Measurements from ENCODE around the gene BRPF1.

Gene BRPF1

DNA sequence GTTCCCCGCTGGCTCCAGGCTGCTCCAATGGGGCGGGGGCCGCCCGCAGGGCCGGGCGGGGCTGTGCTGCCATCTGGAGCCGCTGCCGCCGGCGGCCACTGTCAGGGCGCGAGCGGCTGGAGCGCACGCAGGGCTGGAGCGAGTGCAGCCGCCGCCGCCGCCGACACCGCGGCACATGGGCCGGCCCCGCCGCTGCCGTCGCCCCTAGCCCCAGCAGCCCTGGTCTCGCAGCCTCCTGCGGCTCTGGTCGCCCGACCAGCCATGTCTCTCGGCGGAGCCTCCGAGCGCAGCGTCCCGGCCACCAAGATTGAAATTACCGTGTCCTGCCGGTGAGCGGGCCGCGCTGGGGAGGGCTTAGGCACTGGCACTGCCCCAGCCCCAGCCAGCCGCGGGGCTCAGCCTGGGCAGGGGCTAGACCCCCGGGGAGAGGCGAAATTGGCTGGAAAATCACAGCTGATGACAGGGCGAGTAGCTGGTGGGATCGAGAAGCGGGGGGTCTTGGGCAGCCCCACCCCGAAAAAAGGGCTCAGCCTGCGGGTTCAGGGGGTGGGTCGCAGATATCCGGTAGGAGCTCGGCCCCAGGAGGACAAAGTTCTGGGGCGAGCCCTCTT, 27.7 kb upstream of the BRPF1 start, which contains the start of gene CPNE9:
TSS of gene CPNE9 (plus strand) at position 98 of the 611 bp plus-strand sequence. CDS start at position 262, 164 bp downstream.
- no peak for DNase-seq

DNA sequence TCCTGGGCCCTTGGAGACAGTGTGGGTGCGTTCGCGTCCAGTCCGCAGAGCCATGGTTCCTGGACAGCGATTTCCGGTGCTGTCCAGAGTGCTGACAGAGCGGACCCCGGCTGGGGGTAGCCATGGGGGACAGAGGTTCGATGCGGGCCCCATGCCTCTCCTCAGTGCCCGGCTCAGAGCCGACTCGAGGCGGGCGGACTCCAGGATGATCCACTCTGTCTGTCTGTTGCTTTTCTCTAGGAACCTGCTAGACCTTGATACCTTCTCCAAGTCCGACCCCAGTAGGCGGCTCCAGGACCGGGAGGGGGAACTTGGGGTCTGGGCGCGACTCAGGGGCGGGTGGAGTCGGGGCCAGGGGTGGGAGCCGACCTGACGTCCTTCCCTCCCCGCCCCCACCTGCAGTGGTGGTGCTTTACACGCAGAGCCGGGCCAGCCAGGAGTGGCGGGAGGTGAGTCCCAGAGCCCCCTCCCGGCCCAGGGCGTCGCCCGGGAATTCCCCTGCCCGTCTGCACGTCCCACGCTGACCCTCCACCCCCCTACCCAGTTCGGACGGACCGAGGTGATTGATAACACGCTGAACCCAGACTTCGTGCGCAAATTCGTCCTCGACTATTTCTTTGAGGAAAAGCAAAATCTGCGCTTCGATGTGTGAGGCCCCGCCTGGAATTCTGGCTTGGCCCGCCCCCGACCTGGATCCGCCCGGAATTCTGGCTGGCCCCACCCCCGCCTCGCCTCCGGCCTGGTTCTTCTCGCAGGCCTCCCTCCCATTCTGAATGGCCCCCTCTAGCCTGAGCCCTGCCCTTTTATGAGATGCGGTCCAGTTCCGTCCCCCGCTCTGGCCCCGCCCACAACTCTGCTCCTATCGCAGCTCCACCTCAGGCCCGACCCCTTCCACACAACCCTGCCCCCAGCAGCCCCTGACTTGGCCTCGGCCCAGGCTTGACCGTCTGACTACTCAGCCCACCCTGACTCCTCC, 26.9 kb upstream of the BRPF1 start:
- DNase-seq: peak; percentile 9

DNA sequence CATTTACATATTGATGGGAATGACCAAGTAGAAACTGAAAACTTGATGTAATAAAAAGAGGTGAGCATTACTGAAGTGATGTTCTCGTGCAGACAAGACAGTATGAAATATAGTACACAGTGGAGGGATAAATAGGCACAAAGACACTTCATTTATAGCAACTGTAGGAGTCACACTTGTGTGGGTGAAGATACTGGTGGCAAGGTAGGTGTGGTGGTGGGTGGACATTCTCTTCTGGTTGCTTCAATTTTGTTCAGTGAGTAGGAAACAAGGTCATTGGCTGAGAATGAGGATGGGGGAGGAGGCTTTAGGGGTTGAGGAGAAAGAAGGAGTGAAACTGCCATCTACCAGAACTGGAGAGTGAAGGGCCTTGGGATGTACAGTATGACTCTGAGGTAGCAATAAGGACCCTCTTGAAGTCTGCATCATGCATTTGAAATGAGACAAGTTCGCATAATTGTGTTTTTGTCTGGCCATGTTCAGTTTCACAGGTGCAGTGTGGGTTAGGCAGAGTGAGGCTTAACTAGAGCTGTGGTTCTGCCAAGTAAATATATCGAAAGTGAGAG, 21.3 kb upstream of the BRPF1 start:
- no peak for DNase-seq

DNA sequence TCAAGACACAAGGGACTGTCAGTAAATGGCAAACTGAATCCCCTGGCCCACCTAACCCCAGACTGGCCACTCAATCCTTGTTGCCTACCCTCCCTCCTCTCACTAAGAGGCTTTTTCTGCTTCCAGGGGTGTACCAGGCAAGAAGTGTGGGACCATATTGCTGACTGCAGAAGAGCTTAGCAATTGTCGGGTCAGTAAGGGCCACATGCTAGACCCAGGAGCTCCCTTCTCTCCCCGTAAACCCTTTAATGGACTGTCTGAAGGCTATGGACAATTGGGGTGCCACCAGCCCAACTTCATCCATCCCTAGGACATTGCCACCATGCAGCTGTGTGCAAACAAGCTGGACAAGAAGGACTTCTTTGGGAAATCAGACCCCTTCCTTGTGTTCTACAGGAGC, 19.1 kb upstream of the BRPF1 start:
- DNase-seq: no peak

DNA sequence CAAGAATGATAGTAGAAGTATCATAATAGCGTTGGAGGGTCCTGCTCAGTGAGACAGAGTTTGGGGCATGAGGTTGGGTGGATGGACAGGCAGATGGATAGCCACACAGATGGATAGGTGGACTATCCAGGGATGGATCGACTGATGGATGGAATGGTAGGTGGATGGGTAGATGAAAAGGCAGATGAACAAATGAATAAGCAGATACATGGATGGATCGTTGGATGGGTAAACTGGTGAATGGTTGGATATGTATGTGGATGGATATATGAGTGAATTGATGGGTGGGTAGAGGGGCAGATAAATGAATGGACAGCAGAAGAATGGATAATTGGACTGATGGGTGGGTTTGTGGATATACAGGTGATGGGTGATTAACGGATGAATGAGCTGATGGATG, 18.4 kb upstream of the BRPF1 start:
- DNase-seq: no peak

- no peak for DNase-seq
Measured at GRCh38 chr3:9715136-9715535, 16.4 kb upstream of the BRPF1 start.

DNA sequence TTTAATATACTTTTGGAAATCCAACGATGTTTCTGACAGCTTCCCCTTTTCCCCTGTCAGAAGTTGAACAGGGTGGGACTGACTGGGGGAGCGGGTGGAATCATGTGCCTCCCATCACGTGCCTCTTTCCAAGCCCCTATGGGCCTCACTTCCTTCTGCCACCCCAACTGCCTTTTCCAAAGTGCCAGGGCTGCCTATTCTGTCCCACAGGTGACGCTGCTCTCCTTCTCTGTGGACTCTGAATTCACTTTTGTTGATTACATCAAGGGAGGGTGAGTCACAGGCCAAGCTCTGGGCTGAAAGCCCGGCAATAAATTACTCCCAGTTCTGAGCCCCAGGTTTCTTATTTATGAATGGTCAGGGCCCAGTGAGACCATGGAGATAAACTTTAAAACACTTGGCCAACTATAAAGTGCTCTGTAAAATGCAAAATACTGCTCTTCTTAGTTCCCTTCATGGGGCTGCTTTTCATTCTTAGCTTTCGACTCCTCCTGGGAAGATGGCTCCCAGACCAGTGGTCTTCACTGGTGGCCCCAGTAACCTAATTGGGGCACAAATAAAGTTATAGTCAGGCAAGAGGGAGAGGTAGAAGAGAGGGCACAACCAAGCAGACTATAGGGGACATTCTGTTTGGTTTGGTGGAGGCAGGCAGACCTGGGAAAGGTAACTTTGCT, 15.6 kb upstream of the BRPF1 start:
- peak; percentile 42 for DNase-seq

GRCh38 chr3:9716801-9717555, 14.6 kb upstream of the BRPF1 start:
- DNase-seq: no peak

- no peak for DNase-seq
Measured at GRCh38 chr3:9717563-9717962, 14.0 kb upstream of the BRPF1 start.

- no peak for DNase-seq
Measured at GRCh38 chr3:9718118-9718517, 13.4 kb upstream of the BRPF1 start.

DNA sequence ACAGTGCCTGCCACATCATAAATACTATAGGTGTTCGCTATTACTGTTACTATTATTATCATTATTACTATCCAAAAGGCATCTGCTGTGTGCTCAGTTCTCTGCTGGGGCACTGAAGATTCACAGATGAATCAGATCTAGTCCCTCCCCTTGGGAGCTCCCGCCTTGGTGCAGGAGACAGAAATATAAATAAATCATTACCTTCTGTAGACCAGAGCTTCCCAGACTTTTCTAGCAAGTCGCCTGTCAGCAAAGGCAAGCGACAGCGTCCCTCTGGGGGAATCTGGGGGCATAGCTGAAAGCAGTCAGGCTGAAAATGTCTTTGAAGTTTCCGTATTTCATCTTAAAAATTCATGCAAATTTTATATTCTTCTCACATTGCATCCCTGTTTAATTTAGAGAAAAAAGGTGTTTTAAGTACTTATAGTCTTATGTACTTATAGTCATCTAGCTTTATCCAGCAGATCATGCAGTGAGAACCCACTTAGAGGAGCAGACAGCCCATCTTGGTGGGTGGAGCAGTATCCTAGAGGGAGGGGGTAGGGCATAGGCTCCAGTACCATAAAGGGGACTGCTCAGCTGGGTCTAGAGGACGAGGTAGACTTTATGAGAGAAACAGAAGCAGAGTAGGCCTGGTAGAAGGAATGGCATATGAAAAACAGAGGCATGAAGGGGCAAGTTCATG, 10.4 kb upstream of the BRPF1 start:
- no peak for DNase-seq

DNA sequence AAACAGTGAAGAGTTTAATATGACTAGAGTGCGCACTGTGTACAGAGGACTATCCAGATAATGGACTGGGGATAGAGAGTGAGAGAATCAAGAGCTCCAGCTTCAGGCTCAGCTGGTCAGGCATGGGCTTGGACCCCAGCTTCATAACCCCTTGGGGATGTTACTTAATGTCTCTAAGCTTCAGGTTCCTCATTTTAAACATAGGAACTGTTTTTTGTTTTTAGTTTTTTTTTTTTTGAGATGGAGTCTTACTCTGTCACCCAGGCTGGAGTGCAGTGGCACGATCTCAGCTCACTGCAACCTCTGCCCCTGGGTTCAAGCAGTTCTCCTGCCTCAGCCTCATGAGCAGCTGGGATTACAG, 9.9 kb upstream of the BRPF1 start:
- DNase-seq: no peak

- no peak for DNase-seq
Measured at GRCh38 chr3:9725775-9726515, 5.6 kb upstream of the BRPF1 start.

- peak; percentile 71 for DNase-seq
Measured at GRCh38 chr3:9727041-9727595, 4.4 kb upstream of the BRPF1 start.

DNA sequence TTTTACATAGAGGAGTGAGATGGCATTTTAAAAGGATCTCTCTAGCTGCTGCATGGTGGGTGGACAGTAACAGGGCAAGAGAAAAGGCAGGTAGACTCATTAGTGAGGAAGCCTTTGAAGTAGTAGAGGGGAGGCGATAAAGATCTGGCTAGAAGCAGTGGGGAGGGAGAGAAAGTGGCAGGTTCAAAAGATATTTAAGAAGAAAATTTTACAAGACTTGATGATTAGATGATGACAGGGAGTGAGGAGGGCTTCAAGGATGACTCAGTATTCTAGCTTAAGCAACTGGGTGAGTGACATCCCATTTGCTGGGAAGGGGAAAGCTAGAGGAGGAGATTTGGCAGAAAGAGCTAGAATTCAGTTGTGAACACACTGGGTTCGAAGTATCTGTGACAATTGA, 3.8 kb upstream of the BRPF1 start:
- no peak for DNase-seq

DNA sequence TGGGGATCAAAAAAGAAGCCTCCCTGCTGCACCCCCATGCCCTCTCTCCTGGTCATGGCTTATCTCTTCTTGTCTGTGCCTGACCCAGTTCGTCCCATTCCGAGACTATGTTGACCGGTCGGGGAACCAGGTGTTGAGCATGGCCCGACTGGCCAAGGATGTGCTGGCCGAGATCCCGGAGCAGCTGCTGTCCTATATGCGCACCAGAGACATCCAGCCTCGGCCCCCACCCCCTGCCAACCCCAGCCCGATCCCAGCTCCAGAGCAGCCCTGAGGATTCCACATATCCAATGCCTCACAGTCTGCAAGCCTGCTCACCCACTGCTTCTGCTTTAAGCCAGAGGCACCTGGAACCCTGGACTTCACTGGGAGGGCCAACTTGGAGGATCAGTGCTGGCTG, 2.1 kb upstream of the BRPF1 start:
- DNase-seq: no peak

DNA sequence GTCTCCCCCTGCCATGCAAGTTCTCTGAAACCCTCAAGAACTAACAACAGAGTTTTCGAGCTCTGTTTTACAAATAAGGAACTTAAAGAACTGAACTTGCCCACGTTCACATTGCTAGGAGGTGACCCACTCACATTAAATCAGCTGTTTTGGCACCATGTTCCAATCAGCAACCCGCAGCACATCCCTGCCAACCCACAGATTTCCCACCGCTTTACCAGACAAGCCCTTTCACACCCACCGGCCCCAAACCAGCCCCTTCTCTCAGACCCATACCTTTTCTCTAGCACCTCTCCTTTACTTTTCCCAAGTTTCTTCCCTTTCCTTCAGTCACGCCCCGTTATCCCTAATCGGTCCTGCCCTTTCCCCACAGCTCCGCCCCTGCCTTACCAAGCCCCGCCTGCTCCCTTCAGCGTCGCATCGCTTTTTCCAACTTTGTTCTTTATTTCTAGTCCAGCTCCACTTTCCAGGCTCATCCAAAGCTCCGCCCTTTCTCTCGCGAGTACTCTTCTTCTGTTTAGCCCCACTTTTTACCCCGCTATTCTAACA, 804 bp upstream of the BRPF1 start:
- DNase-seq: no peak

DNA sequence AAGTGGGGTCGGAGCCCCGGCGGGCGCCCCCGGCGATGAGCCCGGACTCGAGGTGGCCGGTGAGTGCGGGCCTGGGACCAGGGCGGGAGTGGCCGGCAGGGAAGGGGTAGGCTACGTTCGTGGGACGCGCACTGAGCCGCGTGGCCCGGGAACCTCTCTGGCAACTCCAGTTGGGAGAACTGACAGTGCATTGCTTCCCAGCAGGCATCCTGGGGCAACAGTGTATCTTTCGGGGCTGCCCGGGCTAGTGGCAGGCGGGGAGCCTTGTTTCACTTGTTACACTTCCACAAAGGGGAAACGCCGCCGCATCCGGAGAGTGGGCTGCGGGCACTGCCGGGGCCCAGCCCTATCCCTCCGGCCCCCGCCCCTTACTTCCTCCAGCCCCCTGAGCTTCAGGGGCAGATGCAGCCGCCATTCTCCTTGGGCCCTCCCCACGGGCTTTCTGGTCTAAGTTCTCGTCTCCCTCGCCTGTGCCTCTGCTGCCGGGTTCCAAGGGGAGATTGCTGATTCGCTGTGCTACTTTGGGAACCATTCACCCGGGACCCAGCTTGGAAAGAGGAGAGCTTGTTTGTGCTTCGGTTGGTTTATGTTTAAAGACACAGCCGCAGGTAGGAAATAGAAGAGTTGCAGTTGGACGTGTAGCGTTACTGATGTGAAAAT, 675 bp downstream of the BRPF1 start:
- peak; percentile 43 for DNase-seq

DNA sequence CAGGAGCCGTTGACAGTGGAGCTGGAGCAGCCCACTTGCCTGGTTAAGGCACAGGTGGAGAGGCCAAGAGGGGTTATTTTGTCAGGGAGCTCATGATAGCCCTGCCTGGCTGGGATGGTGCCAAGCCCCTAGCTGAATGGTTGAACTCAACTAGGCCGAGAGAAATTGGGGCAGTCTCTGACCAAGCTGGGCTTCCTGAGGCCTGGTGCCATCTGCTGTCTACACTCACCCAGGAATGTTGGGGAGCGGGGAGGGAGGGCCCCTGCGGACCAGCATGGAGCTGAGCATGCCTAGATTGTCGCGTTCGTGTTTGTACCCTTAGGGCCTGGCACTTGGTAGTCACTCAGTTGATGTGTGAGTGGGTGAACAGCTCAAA, 1.2 kb downstream of the BRPF1 start:
- DNase-seq: no peak

DNA sequence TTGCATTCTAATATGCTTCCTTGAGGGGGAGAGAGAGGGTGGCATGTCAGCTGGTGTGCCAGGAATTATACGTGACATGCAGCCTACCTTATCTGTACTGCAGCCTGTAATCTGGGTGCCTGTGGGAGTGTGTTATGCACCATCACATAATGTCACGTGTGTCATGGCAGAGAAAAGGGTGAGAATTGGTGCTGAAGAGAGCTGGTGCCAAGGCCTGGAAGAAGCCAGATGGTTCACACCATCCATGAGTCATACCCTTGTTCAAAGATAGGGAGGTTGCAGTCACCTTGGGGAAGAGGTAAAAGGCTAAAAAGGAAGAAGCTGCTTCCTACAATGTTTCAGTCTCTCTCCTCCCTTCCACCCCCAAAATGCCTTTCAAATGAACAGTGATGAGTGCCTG, 5.3 kb downstream of the BRPF1 start:
- DNase-seq: no peak

Data from CD4-positive, alpha-beta T cell treated with Interleukin-6 for 4 hours (primary cell).